PFSK-1 (cell line): ENCODE data around the gene IFT52. TPM values are rescaled to one million over a fixed set of nuclear protein-coding genes. Genes with fewer than 3 reads are reported as not detected.
A peak's percentile ranks its signal among the peaks of the same experiment; 100 is the strongest.

ENCODE experiments used
- FOXP2 ChIP-seq: optimal IDR thresholded peaks from 2 replicates; pipeline ENCODE3; 2011; ENCODE audit warnings: borderline replicate concordance, control low read depth, inconsistent platforms; ENCODE audit not compliant: insufficient read depth; ENCODE audit errors: extremely low read length, extremely low read depth
- POLR2AphosphoS5 ChIP-seq: IDR thresholded peaks from 2 replicates; pipeline ENCODE4 v1.6.1; 2012; ENCODE audit warnings: low read depth, mild to moderate bottlenecking, control low read depth, low read length, moderate library complexity
- SIN3A ChIP-seq: IDR thresholded peaks from 2 replicates; pipeline ENCODE4 v1.6.1; 2012; ENCODE audit warnings: mild to moderate bottlenecking, low read length, moderate library complexity, borderline replicate concordance; ENCODE audit not compliant: insufficient read depth
- TAF1 ChIP-seq: IDR thresholded peaks from 2 replicates; pipeline ENCODE4 v1.6.1; 2012; ENCODE audit warnings: low read length, control low read depth, borderline replicate concordance; ENCODE audit not compliant: insufficient read depth
- polyA plus RNA-seq: library from polyadenylated mRNA; unstranded; fragments of >200 nt; gene quantifications from one replicate; pipeline ENCODE4 v1.2.1, GENCODE V29; 2012; ENCODE audit warnings: low read depth, missing spikeins; ENCODE audit not compliant: insufficient read length
- TF ChIP-seq, protein P1 (sequence below), 2 experiments: IDR thresholded peaks; 2 replicates each; pipeline versions ENCODE4 v1.6.1 to v1.8.0; 2011 to 2012; ENCODE audit warnings: low read depth in 2 of 2, low read length in 2 of 2, control low read depth in 1 of 2, inconsistent platforms in 1 of 2, mild to moderate bottlenecking in 1 of 2, moderate library complexity in 1 of 2; ENCODE audit not compliant: insufficient read depth in 1 of 2

The IFT52 gene, protein sequence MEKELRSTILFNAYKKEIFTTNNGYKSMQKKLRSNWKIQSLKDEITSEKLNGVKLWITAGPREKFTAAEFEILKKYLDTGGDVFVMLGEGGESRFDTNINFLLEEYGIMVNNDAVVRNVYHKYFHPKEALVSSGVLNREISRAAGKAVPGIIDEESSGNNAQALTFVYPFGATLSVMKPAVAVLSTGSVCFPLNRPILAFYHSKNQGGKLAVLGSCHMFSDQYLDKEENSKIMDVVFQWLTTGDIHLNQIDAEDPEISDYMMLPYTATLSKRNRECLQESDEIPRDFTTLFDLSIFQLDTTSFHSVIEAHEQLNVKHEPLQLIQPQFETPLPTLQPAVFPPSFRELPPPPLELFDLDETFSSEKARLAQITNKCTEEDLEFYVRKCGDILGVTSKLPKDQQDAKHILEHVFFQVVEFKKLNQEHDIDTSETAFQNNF
- 13.3 TPM for polyA plus RNA-seq

DNA sequence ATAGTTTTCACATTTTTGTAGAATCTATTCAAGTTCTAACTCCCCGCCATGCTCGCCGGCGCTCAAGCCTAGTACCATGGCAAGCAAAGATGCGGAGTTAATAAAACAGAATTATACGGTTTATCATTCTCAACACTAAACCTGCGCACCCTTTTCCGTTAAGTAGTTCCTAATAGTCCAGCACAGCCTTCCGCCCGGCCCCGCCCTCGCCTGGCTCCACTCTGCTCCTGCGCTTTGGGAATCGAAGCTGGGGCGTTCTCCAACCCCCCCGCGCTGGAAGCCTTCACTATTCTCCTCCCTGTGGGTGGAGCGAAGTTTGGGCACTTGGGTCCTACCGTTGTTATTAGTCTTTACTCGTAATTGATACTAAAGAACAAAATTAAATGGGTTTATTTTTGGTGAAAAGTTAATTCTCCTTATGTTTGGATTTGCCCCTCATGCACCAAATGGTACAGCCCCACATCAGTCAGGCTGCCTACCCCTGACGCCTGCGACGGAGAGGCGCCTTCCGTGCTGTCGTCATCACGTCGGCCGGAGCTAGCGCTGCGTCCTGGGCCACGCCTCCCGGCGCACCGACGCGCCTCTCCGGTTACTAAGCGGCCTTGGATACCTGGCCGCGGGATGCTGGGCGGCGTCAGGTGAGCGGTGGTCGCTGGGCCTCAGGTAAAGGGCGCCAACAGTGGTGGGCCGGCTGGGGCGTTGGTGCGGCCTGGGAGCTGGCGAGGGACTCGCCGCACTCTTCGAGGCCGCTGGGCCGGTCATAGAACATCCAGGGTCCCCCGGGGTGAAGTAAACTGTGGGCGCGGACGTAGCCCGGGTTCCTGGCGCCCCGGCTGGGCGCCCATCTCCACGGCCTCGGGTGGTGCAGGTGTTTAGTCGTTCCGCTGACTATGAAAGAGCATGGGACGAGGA is at the start of gene IFT52:
Gene IFT52 (plus strand): TSS at position 546 of the 912 bp plus-strand sequence. CDS start 3,762 bp downstream, outside the sequence.
- TF ChIP-seq FOXP2 (peak; percentile 52), SIN3A (peak; percentile 10; the same call in 1 of the 2 replicates), TAF1 (no peak; the same call in 1 of the 2 replicates), POLR2AphosphoS5 (peak; percentile 51; the same call in 1 of the 2 replicates)
- TF ChIP-seq, protein P1, sequence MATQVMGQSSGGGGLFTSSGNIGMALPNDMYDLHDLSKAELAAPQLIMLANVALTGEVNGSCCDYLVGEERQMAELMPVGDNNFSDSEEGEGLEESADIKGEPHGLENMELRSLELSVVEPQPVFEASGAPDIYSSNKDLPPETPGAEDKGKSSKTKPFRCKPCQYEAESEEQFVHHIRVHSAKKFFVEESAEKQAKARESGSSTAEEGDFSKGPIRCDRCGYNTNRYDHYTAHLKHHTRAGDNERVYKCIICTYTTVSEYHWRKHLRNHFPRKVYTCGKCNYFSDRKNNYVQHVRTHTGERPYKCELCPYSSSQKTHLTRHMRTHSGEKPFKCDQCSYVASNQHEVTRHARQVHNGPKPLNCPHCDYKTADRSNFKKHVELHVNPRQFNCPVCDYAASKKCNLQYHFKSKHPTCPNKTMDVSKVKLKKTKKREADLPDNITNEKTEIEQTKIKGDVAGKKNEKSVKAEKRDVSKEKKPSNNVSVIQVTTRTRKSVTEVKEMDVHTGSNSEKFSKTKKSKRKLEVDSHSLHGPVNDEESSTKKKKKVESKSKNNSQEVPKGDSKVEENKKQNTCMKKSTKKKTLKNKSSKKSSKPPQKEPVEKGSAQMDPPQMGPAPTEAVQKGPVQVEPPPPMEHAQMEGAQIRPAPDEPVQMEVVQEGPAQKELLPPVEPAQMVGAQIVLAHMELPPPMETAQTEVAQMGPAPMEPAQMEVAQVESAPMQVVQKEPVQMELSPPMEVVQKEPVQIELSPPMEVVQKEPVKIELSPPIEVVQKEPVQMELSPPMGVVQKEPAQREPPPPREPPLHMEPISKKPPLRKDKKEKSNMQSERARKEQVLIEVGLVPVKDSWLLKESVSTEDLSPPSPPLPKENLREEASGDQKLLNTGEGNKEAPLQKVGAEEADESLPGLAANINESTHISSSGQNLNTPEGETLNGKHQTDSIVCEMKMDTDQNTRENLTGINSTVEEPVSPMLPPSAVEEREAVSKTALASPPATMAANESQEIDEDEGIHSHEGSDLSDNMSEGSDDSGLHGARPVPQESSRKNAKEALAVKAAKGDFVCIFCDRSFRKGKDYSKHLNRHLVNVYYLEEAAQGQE (IDR thresholded peaks at IDR 0.05; ENCODE audit: insufficient read depth in 1 of 2, low read depth in 2 of 2, low read length in 2 of 2): no peak

DNA sequence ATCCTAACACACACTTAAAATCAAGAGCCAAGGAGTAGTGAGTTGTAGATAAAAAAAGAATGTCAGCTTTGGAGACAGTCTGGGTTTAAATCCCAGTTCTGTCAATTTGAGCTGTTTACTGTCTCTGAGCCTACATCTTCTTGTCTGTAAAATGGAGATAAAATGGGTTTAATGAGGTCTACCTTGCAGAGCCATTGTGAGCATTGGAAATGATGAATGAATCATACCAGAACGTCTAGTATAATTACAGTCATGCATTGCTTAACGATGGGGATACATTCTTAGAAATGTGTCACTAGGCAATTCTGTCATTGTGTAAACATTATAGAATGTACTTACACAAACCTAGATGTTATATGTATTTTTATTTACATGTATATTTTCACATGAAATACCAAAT is 49.5 kb upstream of the IFT52 start:
- TF ChIP-seq TAF1 (no peak), FOXP2 (no peak), POLR2AphosphoS5 (no peak)

DNA sequence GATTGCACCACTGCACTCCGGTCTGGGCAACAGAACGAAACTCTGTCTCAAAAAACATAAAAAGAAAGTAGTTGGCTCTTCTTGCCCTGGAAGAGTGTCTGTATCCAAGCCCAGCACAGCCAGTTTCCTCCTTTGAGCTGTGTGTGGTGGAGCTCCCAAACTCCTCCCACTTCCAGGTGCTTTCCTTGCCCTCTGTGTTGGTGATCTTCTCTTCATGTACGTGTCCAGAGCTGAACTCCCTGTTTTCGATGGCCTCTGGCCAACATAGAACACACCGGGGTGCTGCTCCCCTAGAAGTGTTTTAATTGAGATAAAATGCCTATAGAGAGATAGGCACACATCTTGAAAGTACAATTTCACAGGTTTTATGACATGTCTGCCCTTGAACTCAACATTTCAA is 48.6 kb upstream of the IFT52 start:
- TF ChIP-seq SIN3A (no peak), FOXP2 (no peak), TAF1 (no peak), POLR2AphosphoS5 (no peak)
- TF ChIP-seq, protein P1 (IDR thresholded peaks at IDR 0.05; ENCODE audit: insufficient read depth in 1 of 2, low read depth in 2 of 2, low read length in 2 of 2): no peak

DNA sequence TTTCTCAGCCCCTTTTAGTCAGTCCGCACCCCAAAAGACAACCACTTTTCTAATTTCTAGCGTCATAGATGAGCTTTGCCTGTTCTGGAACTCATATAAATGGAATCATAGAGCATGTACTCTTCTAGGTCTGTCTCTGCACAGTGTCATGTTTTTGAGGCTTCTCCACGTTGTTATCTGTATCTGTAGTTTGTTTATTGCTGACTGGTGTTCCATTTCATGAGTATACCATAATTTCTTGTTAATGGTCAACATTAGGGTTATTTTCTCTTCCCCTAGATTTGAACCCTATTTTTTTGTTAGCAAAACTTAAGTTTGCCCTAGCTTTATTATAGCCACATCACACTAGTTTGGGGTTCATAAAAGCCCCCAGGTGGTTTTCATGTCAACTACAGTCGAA is 48.1 kb upstream of the IFT52 start:
- TF ChIP-seq TAF1 (no peak), POLR2AphosphoS5 (no peak), SIN3A (no peak), FOXP2 (no peak)
- TF ChIP-seq, protein P1 (IDR thresholded peaks at IDR 0.05; ENCODE audit: insufficient read depth in 1 of 2, low read depth in 2 of 2, low read length in 2 of 2): no peak

DNA sequence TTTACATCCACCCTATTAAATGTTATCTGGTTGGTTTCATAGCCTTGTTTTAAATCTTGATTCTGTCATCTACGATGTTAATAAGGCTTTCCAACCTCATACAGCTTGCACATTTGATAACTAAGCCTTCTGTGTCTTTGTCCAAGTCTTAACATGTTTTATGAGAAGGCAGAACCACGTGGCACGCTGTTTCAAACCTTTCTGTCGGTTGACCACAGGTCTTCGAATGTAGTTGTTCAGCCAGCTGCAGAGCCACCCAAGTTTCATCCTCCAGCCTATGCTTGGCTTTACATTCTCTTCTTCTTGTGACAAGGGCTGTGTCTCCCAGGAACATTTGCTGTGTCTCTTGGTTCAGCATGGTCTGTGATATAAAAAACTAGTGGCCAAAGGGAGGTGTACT is 47.6 kb upstream of the IFT52 start:
- TF ChIP-seq TAF1 (no peak), SIN3A (no peak), FOXP2 (no peak), POLR2AphosphoS5 (no peak)
- TF ChIP-seq, protein P1 (IDR thresholded peaks at IDR 0.05; ENCODE audit: insufficient read depth in 1 of 2, low read depth in 2 of 2, low read length in 2 of 2): no peak
